ENCODE data around the gene TXK.

DNA sequence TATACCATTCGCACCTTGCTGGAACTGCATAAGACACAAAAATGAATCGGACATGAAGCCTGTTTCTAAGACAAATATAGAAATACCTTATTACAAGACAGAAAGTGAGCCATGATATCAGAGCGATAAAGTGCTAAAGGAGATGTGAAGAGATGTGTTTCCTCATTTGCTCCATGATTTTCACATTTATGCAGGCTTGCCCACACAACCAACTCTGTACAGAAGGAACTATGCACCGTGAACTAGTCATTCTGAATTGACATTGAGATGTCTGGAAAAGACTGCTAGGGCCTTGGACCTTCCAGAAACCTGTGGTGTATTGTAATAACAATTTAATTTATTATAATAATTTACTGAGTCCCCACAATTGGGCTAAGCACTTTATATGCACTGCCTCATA, 38.6 kb upstream of the TXK start:
- TF ChIP-seq, protein P1, sequence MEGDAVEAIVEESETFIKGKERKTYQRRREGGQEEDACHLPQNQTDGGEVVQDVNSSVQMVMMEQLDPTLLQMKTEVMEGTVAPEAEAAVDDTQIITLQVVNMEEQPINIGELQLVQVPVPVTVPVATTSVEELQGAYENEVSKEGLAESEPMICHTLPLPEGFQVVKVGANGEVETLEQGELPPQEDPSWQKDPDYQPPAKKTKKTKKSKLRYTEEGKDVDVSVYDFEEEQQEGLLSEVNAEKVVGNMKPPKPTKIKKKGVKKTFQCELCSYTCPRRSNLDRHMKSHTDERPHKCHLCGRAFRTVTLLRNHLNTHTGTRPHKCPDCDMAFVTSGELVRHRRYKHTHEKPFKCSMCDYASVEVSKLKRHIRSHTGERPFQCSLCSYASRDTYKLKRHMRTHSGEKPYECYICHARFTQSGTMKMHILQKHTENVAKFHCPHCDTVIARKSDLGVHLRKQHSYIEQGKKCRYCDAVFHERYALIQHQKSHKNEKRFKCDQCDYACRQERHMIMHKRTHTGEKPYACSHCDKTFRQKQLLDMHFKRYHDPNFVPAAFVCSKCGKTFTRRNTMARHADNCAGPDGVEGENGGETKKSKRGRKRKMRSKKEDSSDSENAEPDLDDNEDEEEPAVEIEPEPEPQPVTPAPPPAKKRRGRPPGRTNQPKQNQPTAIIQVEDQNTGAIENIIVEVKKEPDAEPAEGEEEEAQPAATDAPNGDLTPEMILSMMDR (conservative IDR thresholded peaks at IDR 0.05; ENCODE audit: low read depth, low read length) = no peak
- no peak for TF ChIP-seq EZH2 (IDR thresholded peaks at IDR 0.05; ENCODE audit: borderline replicate concordance, low read depth, low read length, poor library complexity, severe bottlenecking)
